ENCODE data around the gene ATXN7L3B.

DNA sequence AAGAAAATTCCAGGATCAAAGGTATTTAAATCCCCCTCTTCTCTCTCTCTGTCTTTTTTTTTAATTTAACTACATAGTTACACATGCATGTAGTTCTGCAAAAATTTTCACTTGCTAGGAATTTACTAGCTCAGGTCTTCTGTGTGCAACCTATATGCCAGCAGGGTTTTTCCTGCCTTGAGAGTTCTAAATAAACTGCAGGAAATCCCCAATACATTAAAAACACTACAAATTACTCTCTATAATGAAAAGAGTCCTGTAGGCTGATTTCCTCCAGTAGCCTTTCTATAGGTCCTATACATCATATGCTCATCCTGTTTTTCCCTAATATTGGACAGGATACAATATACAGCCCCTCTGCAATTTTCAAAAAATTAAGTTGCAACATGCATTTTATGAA lies 27.7 kb upstream of the ATXN7L3B start:
- TF ChIP-seq POLR2A (IDR thresholded peaks at IDR 0.05): no peak
- TF ChIP-seq, protein P1, sequence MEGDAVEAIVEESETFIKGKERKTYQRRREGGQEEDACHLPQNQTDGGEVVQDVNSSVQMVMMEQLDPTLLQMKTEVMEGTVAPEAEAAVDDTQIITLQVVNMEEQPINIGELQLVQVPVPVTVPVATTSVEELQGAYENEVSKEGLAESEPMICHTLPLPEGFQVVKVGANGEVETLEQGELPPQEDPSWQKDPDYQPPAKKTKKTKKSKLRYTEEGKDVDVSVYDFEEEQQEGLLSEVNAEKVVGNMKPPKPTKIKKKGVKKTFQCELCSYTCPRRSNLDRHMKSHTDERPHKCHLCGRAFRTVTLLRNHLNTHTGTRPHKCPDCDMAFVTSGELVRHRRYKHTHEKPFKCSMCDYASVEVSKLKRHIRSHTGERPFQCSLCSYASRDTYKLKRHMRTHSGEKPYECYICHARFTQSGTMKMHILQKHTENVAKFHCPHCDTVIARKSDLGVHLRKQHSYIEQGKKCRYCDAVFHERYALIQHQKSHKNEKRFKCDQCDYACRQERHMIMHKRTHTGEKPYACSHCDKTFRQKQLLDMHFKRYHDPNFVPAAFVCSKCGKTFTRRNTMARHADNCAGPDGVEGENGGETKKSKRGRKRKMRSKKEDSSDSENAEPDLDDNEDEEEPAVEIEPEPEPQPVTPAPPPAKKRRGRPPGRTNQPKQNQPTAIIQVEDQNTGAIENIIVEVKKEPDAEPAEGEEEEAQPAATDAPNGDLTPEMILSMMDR (IDR thresholded peaks at IDR 0.05): no peak

Measured in thyroid gland (tissue), 4 donors.